Mammary epithelial cell (primary cell): ENCODE measurements around the gene ALS2CL.

Experiments used
- CTCF ChIP-seq, 2 donors: IDR thresholded peaks in 1 of 2; conservative IDR thresholded peaks in 1 of 2; 2 replicates each; pipeline ENCODE4 v1.5.1; 2011 to 2012; ENCODE audit warnings: inconsistent platforms in 2 of 2, low read length in 2 of 2, mild to moderate bottlenecking in 2 of 2, control low read depth in 1 of 2, low read depth in 1 of 2; ENCODE audit not compliant: insufficient read depth in 1 of 2; ENCODE audit errors: extremely low read depth in 1 of 2
- EZH2 ChIP-seq: IDR thresholded peaks from 2 replicates; pipeline ENCODE4 v1.6.1; 2012; ENCODE audit warnings: low read length, inconsistent platforms, borderline replicate concordance

GRCh38 chr3:46666453-46666845 is 27.0 kb downstream of the ALS2CL start:
- TF ChIP-seq CTCF (conservative IDR thresholded peaks at IDR 0.05 in 1 of 2, IDR thresholded peaks at IDR 0.05 in 1 of 2; ENCODE audit: extremely low read depth in 1 of 2, insufficient read depth in 1 of 2, low read depth in 1 of 2, low read length in 2 of 2): no peak
- TF ChIP-seq EZH2: no peak
